HG02943 (cell line): Measurements from ENCODE around the gene MRPL28.
"Not testable (repeated sequence)": the region's sequence is repeated elsewhere in the genome, so short reads cannot be mapped to it uniquely, and the experiment has no call there.

ENCODE experiments used
- ATAC-seq: cut with Tn5 transposase; IDR thresholded peaks from one replicate; pipeline ENCODE4 v1.9.1; 2021; ENCODE audit warnings: mild to moderate bottlenecking, low read depth, moderate library complexity; ENCODE audit not compliant: unreplicated experiment

The MRPL28 gene

DNA sequence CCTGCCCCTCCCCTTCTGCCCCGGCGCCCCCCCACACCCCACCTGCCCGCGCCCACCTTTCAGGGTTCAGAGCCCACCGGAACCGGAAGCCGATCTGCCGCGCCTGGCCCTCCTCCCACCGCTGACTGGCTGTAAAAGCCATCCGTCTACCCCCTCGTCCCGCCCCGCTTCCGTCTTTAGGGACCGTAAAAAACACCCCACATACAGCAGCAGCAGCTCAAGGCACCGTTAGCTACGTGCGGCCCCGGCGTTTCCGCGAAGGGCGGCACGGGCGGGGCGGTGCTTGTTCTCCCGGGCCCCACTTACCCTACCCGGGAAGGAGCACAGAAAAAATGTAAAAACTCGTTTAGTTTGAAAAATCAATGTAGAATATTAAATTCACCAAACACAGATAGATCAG, at the start of gene MRPL28:
Gene MRPL28 (minus strand): TSS at position 96 of the 400 bp plus-strand sequence. CDS start 320 bp downstream, outside the sequence.
- ATAC-seq = peak; percentile 73

DNA sequence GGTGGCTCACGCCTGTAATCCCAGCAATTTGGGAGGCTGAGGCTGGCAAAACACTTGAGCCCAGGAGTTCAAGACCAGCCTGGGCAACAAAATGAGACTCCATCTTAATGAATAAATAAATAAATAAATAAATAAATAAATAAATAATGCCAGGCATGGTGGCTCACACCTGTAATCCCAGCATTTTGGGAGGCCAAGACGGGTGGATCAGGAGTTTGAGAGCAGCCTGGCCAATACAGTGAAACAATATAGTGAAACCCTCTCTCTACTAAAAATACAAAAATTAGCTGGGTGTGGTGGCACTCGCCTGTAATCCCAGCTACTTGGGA, 44.8 kb upstream of the MRPL28 start:
- not testable (repeated sequence) for ATAC-seq

DNA sequence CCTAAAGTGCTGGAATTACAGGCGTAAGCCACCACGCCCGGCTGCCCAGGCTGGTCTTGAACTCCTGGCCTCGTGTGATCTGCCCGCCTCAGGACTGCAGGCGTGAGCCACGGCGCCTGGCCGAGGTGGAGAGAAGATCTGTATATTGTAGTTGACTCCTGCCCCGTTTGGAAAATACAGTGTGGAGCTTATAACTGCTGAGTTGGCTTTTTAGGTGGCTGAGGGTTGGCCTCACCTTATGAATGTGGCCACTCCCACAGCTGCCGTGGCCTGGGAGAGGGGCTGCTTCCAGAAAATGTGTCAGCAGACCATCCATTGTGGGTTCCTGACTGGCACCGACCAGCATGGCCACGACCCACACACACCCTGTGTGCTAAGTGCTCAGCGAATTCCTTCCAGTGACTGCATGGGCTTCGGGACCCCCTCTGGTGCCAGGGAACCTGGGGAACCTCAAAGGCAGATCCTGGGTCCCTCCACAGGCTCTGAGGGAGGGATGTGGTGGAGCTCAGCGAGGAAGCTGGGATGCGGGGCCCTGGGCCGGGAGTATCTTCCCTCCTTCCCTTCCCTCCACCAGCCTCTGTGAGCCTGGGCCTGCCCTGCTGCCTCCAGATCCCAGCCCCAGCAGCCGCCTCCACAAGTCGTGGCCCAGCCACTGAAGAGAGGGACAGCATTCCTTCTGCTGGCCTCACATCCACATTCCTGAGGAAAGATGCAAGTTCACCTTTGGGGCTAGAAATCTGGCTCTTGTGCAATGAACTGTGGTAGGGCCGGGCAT, 44.2 kb upstream of the MRPL28 start:
- ATAC-seq = no peak

DNA sequence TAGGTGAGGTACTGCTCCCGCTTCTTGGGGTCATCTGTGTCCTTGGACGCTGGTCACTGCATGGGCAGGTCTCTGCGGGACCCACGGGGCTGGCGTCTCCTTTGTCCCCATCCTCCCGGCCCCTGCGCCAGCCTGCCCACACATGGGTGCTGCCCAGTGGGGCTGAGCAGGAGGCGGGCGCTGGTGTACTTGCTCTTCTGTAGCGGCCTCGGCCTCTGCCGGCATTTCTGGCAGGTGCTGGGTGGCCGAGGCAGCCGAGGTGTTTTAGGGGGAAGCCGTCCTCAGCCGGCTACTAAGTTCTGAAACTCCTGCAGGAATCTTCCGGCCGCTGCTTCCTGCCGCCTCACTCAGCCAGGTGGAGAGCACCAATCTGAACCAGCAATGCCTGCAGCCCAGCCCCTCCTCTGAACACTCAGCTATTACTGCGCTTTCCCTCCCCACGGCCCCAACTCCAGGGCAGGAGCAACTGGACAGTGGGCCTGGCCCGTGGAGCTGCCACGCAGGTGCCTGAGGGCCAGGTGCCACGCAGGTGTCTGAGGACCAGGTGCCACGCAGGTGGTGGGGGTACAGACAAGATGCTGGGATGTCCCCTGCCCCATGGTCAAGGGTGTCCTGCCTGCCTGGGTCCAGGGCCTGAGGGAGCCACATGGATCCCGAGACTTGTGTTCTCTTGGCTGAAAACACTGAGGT, 41.4 kb upstream of the MRPL28 start:
- no peak for ATAC-seq

DNA sequence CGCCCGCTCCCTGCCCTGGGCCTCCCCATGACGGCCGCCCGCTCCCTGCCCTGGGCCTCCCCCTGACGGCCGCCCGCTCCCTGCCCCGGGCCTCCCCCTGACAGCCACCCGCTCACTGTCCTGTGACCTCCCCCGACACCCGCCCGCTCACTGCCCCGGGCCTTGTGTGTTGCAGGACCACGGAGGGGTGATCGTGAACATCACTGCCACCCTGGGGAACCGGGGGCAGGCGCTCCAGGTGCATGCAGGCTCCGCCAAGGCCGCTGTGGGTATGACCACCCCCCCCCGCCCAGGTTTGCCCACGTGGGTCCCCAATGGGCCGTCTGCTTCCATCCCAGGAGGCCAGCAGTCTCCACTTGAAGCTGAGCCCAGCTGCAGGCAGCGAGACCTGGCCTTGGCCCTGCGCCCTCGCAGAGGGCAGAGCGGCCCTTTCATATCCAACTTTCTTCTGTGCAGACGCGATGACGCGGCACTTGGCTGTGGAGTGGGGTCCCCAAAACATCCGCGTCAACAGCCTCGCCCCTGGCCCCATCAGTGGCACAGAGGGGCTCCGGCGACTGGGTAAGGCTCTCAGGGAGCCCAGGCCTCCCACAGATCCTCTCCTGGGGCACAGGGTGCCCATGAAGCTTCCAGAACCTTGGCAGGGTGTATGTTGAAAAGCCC, 40.3 kb upstream of the MRPL28 start:
- ATAC-seq = no peak

DNA sequence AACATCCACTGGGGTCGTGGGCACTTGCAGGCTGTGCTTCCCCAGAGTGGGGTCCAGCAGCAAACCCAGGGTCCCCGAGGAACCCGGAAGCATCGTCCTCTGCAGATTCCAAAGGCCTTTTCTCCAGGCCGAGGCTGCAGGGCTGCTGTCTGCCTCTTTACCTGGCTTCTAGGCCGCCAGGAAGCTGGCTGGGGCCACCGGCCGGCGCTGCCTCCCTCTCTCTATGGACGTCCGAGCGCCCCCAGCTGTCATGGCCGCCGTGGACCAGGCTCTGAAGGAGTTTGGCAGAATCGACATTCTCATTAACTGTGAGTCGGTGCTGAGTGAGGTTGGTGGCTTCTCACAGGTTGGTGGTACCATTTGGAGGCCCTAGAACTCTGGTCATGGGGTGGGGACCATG, 36.9 kb upstream of the MRPL28 start:
- ATAC-seq = no peak

DNA sequence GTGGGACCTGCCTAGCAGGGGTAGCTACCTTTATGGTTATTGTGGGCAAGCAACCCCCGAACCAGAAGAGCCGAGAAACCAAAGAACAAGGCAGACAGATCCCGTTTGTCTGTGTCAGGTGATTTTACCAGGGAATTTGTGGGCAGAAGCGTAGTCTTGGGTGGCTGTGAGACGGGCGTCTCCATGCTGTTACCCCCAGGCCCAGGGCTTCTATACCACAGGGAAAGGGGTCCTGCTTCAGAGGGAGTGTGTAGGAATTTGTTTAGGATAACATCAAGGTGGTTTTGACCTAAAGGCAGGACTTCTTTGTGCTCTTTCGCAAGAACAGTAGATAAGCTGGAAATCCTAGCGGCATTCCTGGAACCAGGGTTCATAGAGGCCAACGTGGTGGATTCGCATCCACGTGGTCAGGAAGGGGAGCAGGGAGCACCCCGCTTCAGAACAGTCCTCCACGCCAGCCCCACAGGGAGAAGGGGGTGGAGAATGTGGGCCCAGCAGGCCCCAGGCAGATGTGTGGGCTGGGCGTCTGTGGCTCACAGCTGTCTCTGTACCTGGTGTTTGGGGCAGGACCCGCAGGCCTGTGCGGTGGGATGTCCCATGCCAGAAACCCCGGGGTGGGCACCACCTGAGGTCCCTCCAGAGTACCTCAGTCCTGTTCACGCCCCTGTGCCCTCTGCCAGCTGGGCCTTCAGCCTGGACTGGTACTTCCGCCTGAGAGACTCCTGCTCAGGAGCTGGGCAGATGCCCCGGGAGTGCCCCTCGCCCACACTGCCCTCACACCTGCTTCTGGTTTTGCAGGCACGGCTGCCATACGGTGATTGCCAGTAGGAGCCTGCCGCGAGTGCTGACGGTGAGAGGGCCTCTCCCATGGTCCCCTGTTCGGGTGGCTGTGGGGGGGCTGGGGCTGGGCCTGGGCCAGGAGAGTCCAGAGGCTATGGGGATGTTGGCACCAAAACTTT, 35.5 kb upstream of the MRPL28 start:
- no peak for ATAC-seq

DNA sequence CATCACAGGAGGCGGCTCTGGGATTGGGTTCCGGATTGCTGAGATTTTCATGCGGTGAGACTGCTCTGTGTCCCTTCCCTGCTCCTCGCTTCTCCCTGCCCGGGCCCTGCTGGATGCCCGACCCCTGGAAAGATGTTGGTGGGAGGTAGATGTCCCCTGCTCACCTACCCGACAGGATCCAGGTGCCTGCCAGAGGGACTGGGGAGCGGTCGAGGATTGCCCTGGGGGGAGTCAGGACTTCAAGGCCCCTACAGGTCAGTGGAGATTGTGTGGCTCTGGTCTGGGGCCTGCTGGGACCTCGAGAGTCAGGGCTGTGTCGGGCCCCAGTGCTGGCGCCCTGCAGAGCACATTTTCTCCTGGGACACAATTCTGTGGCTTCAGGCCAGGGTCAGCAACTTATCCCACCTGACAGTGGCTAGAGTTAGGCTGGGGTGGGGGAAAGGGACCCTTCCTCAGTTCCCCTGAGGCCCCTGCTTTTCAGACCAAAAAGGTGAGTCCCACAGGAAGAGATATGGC, 34.7 kb upstream of the MRPL28 start:
- no peak for ATAC-seq

DNA sequence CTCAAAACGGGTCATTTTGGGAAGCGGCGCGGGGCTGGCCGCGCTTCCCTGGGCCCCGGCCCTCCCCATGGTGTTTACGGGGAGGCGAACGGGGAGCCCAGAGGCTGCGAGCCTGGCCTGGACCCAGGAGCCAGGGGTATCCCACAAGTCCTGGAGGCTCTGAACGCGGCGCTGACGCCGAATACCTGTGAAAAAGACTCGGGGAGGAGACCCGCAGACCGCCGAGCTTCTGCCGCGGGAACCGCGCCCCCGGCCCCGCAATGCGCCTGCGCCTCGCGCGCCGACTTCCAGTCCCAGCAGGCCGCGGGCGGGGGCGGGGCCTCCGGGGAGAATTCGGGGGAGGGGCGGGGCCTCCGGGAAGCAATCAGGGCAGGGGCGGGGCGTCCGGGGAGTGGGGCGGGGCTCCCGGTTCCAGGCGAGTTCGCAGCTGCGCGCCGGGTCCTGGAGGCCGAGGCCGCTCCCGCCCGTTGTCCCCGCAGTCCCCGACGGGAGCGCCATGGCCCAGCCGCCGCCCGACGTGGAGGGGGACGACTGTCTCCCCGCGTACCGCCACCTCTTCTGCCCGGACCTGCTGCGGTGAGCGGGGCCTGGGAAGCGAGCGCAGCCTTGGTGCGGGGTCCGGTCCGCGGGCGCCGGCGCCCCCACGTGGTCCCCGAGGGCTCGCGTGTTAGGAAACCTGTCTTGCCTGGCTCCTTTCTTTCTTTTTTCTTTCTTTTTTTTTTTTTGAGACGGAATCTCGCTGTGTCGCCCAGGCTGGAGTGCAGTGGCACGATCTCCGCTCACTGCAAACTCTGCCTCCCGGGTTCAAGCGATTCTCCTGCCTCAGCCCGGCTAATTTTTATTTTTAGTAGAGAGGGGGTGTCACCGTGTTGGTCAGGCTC, 31.4 kb upstream of the MRPL28 start, which contains the start of gene DECR2:
Gene DECR2 (plus strand): TSS at position 418 of the 881 bp plus-strand sequence. CDS start 79 bp downstream, at position 497.
- peak; percentile 50 for ATAC-seq

DNA sequence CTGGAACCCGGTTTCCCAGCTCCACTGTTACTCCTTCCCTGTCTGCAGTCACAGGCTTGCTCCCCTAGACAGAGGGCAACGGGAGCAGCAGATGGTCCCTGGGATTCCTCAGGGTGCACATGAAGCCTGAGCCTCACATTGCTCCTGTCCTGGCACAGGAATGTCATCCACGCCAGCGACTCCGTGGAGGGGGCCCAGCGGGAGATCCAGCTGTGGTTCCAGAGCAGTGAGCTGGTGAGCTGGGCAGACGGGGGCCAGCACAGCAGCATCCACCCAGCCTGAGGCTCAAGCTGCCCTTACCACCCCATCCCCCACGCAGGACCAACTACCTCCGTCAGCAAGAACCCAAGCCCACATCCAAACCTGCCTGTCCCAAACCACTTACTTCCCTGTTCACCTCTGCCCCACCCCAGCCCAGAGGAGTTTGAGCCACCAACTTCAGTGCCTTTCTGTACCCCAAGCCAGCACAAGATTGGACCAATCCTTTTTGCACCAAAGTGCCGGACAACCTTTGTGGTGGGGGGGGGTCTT, 29.8 kb upstream of the MRPL28 start:
- no peak for ATAC-seq

DNA sequence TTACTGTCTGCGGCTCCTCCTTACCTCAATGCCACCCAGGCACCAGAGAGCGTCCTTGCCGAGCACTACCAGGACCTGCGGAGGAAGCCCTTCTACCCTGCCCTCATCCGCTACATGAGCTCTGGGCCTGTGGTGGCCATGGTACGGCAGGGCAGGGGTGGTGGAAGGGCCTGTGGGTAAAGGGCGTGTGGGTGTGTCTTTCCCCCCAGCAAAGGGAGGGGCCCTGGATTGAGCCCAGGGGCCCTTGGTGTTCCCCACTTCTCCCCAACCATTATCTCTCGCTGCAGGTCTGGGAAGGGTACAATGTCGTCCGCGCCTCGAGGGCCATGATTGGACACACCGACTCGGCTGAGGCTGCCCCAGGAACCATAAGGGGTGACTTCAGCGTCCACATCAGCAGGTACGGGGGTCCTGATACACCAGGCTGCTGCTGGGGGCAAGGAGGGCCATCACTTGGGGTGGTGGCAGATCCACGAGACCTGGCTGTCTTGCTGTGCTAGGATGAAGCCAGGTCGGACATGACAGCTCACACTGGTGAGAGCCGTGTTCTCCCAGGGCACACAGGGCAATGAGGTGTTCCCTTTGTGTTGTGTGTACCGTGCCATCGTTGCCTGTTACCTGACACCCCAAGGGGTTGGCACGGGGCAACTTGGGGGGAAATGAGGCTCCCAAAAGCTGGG, 29.1 kb upstream of the MRPL28 start:
- no peak for ATAC-seq

DNA sequence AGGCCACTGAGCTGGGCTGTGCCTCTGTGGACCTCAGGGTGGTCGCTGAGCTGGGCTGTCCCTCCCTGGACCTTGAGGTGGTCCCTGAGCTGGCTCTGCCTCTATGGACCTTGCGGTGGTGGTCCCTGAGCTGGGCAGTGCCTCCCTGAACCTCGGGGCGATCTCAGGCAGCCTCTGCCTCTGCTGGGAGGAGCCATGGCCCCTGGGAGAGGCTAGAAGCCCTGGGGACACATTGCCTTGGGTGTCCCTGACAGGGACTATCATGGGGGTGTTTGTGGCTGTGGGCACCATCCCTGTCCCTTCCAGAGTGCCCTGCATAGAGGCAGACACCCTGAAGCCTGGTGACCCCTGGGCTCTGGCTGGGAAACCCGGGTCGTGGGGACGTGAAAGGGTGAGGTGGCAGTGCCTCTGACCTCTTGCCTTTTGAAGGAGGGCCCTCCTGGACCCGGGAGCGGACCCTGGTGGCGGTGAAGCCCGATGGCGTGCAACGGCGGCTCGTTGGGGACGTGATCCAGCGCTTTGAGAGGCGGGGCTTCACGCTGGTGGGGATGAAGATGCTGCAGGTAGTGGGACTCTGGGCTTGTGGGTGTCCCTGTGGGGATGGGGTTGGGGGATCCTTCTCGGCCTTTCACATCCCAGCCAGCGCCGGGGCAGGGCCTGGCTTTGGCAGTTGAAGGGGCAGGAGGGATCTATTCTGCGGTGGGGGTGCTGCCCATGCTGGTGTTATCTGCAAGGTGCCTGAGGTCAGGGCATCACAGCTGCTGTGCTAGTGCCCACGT, 28.4 kb upstream of the MRPL28 start:
- no peak for ATAC-seq

DNA sequence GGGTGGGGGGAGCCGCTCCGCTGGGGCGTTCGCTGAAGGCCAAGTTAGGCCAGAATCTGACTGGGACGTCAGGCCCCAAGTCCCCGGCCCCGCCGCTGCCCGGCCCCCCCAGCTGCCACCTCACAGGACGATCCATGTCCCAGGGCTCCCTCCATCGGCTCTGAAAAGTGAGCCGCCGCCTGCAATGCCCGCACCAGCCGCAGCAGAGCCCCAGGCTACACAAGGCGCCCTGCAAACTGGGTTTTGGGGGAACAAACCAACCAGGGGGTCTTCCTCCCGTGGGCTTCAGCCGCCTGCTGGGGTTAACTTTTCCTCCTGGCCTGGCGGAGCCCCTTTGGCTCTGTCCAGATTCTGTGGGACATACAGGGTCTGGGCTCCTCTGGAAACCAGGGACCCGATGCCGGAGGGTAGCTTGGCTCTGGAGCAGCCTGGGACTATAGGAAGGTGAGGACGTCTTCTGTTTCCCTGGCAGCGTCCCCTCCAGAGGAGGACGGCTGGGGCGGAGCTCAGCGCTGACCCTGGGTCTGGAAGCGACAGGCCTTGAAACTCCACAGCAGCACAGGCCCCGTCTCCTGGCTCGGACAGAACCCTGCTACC, 27.5 kb upstream of the MRPL28 start:
- ATAC-seq = no peak

DNA sequence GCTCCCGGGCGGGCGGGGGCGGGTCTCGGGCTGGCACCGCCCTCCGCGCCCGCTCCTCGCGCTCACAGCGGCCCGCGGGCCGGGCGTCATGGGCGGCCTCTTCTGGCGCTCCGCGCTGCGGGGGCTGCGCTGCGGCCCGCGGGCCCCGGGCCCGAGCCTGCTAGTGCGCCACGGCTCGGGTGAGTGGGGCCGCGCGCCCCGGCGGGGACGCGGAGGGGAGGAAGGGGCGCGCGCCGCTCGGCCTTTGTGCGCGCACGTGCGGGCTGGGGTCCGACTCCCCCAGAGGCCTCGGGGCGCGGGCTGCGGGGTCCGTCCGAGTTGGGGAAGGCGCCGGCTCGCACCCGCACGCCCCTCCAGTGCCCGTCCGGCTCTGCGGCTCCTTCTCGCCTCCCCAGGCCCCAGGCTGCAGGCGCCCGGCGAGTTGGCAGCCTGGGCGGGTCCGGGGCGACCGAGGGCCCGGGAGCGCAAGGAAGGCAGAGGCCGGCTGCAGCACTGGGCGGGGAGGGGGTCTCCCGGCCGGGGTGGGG, 26.9 kb upstream of the MRPL28 start, which contains the start of gene NME4:
Gene NME4 (plus strand): TSS at position 65 of the 527 bp plus-strand sequence. CDS start 24 bp downstream, at position 89.
- no peak for ATAC-seq

DNA sequence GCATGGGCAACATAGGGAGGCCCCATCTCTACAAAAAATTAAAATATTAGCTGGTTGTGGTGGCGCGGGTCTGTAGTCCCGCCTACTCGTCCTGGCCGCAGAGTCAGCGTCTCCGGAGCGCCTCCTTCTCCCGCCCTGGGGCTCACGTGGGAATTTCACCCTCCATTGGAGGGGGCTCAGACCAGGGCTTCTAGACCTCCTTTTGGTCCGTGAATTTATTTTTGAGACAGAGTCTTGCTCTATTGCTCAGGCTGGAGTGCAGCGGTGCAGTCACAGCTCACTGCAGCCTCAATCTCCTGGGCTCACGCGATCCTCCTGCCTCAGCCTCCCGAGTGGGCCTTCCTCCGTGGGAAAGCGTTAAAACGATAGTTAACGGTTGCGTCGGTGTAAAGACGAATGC, 26.3 kb upstream of the MRPL28 start:
- ATAC-seq = no peak

DNA sequence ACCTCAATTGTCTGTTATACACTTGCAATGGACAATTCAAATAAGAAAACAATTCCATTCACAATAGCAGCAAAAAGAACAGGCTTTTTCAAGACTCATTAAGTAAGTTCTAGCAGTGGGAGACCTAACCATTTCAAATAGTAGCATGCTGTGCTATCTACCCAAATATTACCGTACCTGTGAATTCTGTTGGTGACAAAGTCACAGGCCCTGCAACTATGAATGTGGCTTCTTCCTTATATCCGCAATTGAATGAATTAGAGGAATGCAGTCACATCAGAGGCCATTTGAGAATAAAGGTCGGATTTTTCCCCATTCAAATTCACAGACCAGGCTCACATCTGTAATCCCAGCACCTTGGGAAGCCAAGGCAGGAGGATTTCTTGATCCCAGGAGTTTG, 25.9 kb upstream of the MRPL28 start:
- no peak for ATAC-seq
